ENCODE measurements around the gene PRKCH.

- TF ChIP-seq POLR2A (IDR thresholded peaks at IDR 0.05): no peak
- no peak for TF ChIP-seq CTCF (IDR thresholded peaks at IDR 0.05)
Observed at GRCh38 chr14:61374284-61374683, 52.9 kb downstream of the PRKCH start.
